DMS53 (cell line): ENCODE data around the gene GJB2.
"Not testable (repeated sequence)": the region's sequence is repeated elsewhere in the genome, so short reads cannot be mapped to it uniquely, and the experiment has no call there.

Experiments used
- DNase-seq: peaks from one replicate; lab custom pipeline; 2025; lab: John Stamatoyannopoulos, UW

Gene GJB2

GRCh38 chr13:20165417-20166257 lies 27.1 kb downstream of the GJB2 start:
- peak; percentile 20 for DNase-seq

- peak; percentile 16 for DNase-seq
Measured at GRCh38 chr13:20161951-20162300, 30.8 kb downstream of the GJB2 start.

GRCh38 chr13:20161275-20161950 lies 31.3 kb downstream of the GJB2 start:
- peak; percentile 51 for DNase-seq

- DNase-seq, result peak; percentile 65
Measured at GRCh38 chr13:20160306-20161274, 32.1 kb downstream of the GJB2 start, which contains the start of gene GJA3. TSS of gene GJA3 (minus strand) at chr13:20161052. CDS start at chr13:20143288, 17,764 bp downstream.

GRCh38 chr13:20159646-20160305 lies 33.0 kb downstream of the GJB2 start:
- peak; percentile 48 for DNase-seq

GRCh38 chr13:20157151-20157796 lies 35.5 kb downstream of the GJB2 start:
- no peak for DNase-seq

GRCh38 chr13:20156702-20157101 lies 36.0 kb downstream of the GJB2 start:
- no peak for DNase-seq

- not testable (repeated sequence) for DNase-seq
Measured at GRCh38 chr13:20153290-20153689, 39.4 kb downstream of the GJB2 start.

- DNase-seq, result no peak
Measured at GRCh38 chr13:20151612-20152011, 41.1 kb downstream of the GJB2 start.

GRCh38 chr13:20151016-20151415 lies 41.7 kb downstream of the GJB2 start:
- no peak for DNase-seq

GRCh38 chr13:20150561-20150960 lies 42.2 kb downstream of the GJB2 start:
- no peak for DNase-seq

GRCh38 chr13:20149762-20150161 lies 43.0 kb downstream of the GJB2 start:
- DNase-seq, result no peak

GRCh38 chr13:20148501-20149183 lies 44.1 kb downstream of the GJB2 start:
- DNase-seq, result no peak

- DNase-seq, result no peak
Measured at GRCh38 chr13:20146381-20146780, 46.4 kb downstream of the GJB2 start.

- no peak for DNase-seq
Measured at GRCh38 chr13:20145521-20145920, 47.2 kb downstream of the GJB2 start.

- no peak for DNase-seq
Measured at GRCh38 chr13:20144141-20144850, 48.4 kb downstream of the GJB2 start.

- DNase-seq, result no peak
Measured at GRCh38 chr13:20142927-20143480, 49.7 kb downstream of the GJB2 start.

GRCh38 chr13:20142023-20142926 lies 50.5 kb downstream of the GJB2 start:
- DNase-seq, result no peak
